ENCODE data around the gene C10orf105.

DNA sequence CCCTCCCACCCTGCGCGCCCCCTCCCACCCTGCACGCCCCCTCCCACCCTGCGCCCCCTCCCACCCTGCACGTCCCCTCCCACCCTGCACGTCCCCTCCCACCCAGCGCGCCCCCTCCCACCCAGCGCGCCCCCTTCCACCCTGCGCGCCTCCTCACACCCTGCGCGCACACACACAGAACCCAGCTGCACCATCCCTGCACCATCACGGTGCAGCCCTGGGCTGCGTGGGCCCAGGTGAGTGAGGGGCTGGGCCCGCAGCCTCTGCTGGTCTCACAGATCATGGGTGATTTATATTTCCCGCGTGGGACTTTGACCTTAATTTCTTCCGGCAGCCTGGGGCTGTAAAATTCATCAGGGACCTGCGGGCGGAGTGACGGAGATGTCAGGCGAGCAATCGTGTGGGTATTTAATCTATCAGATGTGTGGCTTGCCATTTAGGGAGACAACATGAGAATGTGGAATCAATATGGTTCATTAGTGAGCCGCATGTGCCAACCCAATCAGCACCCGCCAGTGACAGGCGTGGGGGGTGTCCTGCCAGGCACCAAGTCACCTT lies 57.7 kb downstream of the C10orf105 start:
- TF ChIP-seq, protein P1, sequence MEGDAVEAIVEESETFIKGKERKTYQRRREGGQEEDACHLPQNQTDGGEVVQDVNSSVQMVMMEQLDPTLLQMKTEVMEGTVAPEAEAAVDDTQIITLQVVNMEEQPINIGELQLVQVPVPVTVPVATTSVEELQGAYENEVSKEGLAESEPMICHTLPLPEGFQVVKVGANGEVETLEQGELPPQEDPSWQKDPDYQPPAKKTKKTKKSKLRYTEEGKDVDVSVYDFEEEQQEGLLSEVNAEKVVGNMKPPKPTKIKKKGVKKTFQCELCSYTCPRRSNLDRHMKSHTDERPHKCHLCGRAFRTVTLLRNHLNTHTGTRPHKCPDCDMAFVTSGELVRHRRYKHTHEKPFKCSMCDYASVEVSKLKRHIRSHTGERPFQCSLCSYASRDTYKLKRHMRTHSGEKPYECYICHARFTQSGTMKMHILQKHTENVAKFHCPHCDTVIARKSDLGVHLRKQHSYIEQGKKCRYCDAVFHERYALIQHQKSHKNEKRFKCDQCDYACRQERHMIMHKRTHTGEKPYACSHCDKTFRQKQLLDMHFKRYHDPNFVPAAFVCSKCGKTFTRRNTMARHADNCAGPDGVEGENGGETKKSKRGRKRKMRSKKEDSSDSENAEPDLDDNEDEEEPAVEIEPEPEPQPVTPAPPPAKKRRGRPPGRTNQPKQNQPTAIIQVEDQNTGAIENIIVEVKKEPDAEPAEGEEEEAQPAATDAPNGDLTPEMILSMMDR (optimal IDR thresholded peaks at IDR 0.05 in 1 of 3, IDR thresholded peaks at IDR 0.05 in 1 of 3, conservative IDR thresholded peaks at IDR 0.05 in 1 of 3; ENCODE audit: extremely low read depth in 1 of 3, insufficient read depth in 2 of 3, low read length in 3 of 3), result no peak
- TF ChIP-seq EZH2 (IDR thresholded peaks at IDR 0.05; ENCODE audit: low read length), result no peak

Measured in keratinocyte (primary cell).